GM15510 (cell line): ENCODE results near the gene LRRC58.

ENCODE experiments used
- POLR2A ChIP-seq: IDR thresholded peaks from 3 replicates; pipeline ENCODE4 v1.6.1; 2011; ENCODE audit warnings: borderline replicate concordance; ENCODE audit not compliant: insufficient read length; ENCODE audit errors: extremely low read depth

The LRRC58 gene

DNA sequence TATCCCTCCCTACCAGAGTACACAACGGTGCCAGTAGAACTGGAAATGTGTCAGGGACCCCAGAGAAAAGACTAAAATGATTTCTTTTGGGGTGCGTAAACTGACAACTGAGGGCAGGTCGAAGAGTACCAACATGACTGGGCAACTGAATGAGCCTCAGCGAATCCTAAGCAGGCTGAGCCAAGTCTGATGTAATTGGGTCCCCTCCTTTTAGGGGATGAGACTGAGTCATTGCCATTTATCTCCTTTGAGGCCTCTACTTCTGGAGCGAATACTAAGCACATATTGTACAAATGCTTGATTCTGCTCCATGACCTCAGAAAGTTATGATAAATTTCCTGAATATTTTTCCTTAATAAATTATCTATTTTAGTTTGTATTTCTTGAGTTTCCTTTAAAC is 46.8 kb downstream of the LRRC58 start:
- no peak for TF ChIP-seq POLR2A

DNA sequence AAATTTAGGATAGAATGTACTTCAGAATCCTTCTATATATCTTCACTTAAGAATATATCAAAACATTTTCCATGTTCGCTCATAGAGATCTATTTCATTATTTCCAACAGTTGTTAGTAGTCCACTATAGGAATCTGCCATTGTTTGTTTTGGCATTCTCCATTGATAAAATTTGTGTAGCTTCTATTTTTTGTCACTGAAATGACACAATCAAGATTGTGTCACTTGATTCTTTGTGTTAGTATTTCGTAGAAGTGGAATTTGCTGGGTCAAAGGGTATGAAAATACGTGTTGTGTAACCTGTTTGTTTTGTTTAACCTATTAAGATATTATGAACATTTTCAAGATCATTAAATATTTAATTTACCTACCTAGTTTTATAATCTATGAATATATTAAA is 48.2 kb downstream of the LRRC58 start:
- no peak for TF ChIP-seq POLR2A

DNA sequence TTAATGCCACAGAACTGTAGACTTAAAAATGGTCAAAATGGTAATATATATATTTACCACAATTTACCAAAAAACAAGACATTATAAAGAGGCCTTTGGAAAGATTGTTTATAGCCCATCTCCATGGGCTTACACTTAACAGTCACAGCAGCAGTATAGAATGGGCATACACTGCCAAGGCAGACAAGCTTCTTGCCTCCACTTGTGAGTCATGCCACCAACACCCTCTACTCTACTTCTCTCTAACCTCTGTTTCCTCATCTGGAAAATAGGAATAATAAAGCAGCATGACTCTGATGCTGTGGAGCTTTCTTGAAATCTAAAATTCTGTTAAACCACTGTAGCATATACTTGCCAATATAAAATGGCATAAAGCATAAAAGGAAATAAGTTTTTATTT is 49.8 kb downstream of the LRRC58 start:
- no peak for TF ChIP-seq POLR2A

DNA sequence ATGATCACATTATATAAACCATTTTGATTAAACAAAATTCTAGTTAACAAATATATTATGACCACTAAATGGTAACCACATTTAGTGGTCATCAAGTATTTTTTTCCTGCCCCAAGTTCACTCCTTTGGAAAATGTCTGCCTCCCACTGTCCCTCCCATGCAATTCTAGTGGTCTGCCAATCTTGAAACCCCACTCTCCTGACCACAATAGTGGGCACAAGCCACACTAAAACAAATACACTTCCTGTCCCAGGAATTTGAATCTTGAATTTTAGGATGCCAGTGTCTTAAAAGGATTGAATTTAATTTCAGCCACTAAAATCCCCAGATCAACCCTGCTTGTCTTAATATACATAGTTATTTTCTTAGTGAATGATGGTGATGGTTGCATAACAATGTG is 50.2 kb downstream of the LRRC58 start:
- no peak for TF ChIP-seq POLR2A

DNA sequence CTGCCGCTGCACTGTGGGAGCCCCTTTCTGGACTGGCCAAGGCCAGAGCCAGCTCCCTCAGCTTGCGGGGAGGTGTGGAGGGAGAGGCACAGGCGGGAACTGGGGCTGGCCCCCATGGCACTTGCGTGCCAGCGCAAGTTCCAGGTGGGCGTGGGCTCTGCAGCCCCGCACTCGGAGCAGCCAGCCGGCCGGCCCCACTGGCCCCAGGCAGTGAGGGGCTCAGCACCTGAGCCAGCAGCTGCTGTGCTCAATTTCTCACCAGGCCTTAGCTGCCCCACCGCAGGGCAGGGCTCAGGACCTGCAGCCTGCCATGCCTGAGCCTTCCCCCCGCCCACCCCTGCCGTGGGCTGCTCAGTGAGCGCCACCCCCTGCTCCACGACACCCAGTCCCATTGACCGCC is 59.5 kb downstream of the LRRC58 start:
- TF ChIP-seq POLR2A: no peak

DNA sequence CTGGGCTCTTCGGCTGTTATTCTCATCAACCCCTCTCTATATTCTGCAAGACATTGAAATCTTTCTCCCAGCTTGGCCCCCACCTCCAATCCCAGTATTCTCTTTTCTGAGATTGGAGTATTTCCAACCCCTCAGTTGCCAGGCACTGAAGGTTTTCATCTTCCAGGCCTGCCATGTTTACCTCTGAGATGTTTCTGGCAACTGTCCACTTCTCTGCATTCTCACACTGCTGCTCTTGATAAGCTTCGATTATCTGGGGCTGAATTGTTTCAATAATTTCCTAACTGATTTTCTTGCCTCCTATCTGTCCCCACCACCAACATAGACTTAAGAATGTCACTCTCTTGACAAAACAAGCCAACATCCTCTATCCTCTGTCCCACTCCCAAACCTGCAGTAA is 62.7 kb downstream of the LRRC58 start:
- TF ChIP-seq POLR2A: no peak

DNA sequence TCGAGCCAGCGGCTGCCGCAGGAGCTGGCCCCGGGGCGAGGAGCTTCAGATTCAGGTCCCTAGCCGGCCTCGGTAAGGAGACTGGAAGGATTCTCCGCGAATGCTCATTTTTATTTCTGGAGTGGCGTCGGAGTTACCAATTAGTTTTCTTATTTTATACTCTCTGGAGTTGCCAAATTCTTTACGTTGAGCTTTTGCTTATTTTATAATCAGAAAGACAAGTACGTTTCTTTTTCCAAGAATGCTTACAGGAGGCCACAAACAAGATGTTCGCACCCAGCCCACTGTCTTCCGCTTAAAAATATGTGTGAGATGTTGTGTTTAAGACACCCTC is 63.7 kb downstream of the LRRC58 start:
- TF ChIP-seq POLR2A: no peak

DNA sequence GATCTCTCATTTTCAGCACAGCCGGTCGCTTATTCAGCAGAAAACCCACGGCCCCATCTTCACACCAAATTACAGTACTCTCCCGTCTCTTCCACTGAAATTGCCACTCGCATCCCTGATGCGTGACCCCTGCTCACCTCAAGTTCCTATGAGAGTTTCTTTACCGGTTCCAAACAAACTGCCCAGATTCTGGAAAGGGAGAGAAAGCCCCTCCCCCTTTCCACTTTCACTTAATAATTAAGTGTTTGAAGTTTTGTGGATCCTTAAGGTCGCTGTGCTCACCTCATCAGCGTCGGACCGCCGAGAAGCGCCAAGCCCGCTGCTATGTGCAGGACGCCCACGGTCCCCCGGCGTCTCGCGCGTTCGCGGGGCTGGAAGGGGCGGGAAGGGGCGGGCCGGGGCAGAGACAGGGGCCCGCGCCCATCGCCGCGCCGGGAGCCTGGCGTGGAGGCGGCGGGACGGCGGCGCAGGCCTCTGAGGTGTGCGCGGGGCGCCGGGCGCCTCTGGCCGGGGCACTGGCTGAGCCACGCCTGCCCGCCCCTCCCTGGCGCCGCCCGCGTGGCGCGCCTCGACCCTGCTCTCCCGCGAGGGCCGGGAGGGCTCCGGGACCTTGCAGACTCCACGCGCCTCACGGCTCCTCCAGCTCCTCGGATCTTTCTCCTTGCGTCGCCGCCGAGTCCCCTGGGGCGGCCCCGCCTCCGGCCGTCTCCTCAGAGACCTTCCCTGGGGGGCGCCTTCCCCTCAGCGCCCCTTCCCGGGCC is 64.2 kb downstream of the LRRC58 start, which contains the start of gene GPR156:
Gene GPR156, minus strand, starts transcription at position 476 of the 761 bp plus-strand sequence. CDS start 41,124 bp downstream, outside the sequence.
- TF ChIP-seq POLR2A: no peak

DNA sequence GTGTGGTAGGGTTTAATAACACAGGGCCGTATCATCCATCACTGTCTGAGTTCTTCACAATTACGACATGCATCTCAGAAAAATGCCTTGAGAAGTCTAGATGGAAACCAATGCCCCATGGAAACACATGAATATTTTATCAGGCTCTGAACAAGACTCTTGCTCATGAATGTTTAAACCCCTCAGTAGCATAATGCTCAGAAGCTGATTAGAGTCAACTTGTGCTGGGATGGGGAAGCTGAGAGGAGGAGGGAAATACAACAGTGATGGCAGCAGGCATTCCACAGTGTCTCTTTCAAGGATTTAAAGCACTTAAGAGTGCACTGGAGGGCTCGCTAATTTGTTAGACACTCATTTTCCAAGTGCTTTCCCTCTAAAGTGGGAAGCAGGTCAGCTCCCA is 67.9 kb downstream of the LRRC58 start:
- no peak for TF ChIP-seq POLR2A

DNA sequence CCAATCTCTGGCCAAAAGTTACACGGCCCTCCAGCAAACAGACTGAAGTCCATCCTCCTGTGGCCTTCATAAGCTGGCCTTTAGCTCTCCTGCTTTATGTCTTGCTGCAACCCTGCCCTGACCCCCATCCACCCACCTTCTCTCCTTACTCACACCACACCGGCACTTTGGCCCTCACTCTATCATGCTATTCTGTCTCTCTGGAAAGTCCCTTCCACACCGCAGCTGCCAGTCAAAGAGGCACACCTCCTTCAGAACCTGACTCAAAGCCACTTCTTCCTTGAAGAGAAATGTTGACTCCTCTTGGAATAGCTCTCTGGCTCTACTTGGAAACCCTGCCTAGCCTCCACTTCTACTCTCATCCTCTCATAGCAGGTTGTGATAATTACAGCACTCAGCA is 68.6 kb downstream of the LRRC58 start:
- TF ChIP-seq POLR2A: no peak

DNA sequence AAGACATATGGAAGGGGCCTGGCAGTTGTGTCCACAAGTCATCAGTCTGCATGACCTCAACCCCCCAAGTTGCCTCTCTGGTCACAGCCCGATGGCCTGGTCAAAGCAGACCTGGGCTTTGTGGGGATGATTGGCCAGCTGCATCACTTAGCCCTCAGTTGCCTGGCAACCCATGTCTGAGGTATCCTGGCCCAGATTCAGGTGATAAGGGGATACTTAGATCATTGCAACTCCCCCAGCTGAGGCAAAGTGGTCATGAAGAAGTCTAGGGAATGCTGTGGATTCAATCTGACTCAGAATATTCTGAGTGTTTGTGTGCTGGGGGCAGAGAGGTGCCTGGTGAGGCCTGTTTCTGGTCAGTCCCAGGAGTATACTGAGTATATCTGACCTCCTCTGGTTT is 69.1 kb downstream of the LRRC58 start:
- TF ChIP-seq POLR2A: no peak

DNA sequence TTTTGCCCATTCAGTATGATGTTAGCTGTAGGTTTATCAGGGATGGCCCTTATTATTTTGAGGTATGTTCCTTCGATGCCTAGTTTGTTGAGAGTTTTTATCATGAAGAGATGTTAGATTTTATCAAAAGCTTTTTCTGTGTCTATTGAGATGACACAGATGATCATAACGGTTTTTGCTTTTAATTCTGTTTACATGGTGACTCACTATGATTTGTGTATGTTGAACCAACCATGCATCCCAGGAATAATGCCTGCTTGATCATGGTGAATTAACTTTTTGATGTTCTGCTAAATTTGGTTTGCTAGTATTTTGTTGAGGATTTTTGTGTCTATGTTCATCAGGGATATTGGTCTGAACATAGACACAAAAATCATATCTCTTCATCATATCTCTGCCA is 72.4 kb downstream of the LRRC58 start:
- no peak for TF ChIP-seq POLR2A

DNA sequence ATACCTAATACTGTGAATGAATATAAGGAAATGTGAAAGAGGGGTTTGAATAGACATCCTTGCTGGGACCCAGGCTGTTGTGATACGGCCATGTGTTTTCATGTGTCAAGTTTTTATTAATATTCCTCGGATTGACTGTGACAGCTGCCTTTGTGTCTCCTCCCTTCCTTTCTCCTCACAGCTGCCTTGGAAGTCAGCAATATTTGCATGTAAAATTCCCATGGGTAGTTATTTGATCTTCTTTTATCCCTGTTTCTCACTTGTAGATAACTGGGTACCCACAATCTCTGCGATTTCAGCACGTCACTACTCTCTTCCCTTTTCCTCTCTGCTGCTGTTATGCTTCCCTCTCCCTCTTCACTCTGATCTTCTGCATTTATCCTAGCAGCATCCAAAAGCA is 73.5 kb downstream of the LRRC58 start:
- TF ChIP-seq POLR2A: no peak

DNA sequence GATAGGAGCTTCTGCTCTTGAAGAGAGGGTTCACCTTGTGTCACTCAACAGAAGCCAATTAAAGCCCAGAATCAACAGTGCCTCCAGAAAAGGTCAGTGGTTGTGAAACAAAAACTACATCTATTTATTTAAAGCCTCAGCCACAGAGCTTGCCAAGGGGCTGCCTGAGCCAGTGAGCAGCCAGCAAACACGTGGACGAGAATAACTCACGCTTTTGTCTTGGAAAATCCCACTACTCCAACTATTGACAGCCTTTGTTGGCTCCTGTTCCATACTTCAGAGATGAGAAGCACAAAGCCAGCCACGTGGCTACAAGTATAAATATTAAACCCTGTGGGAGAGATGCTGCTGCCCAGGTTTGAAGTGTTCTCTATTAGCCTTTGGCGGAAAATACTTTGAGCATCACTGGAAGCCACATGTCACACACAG is 74.4 kb downstream of the LRRC58 start:
- no peak for TF ChIP-seq POLR2A
